Middle frontal gyrus (tissue), 1 donor: ENCODE data around the gene HLA-B.

Experiments
- DNase-seq: peaks from one replicate; pipeline ENCODE4 v3.0.0-alpha.2; 2015; ENCODE audit warnings: low spot score; ENCODE audit errors: extremely low spot score

Gene HLA-B

DNA sequence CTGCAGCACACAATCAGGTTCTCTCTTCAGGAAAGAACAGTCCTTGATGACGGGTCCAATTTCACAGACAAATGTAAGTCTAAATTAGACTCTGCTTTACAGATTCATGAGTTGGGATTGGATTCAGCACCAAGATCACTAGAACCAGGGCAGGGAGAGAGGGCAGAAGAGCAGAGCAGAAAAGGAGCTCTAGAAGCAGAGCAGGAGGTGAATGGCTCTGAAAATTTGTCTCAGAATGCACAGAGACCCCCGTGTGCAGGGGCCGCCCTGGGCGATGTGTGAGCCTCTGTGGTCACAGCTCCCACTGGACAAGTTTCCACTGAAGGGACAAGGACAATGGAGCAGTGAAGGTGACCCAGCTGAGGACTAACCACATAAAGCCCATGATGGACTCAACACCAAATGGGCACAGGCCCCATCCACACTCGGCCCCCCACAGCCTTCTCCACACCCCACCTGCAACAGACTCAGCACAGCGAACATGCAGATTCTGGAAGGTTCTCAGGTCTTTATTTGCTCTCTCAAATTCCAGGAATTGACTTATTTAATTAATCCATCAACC is 3.5 kb downstream of the HLA-B start:
- no peak for DNase-seq

DNA sequence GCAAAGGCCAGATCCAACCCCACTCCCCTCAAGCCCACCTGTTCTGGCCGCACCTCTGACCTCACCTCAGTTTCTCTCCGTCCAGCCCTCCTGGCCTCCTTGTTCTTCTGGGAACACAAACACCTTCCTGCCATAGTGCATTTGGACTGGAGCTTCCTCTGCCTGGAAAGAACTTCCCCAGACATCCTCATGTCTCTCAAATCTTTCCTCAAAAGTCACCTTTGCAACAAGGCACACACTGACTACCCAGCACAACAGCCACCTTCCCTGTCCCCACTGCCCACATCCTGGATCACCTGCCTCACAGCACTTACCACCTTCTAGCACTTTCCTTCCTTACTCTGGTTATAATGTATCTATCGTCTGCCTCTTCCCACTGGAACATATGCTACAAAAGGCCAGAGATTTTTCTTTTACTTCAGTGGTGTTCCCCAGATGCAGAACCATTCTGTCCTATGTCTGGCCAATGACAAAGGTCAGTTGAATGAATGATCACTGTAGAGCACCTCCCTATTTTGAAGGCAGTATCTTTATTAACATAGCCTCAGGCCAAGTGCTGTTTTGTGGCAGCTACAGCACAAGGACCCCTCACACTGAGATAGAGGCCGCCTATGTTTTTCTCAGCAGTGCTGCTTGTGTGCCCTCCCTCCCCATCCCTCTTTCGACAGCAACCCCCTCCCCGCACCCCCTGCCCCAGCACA is 4.1 kb downstream of the HLA-B start:
- no peak for DNase-seq

DNA sequence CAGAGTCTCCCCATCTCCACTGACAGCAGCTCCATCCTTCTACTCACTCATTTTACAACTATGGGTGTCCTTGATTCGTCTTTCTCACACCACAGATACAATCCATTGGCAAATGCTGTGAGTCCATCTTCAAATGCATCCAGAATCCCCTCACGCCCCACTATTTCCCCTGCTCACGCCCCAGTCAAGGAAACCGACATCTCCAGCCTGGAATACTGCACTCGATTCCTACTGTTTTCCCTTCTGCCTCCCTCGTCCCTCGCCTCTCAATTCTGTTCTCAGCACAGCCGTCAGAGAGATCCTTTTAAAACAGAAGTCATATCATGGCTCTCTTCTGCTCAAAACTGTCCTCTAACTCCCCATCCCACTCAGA is 4.7 kb downstream of the HLA-B start:
- no peak for DNase-seq

DNA sequence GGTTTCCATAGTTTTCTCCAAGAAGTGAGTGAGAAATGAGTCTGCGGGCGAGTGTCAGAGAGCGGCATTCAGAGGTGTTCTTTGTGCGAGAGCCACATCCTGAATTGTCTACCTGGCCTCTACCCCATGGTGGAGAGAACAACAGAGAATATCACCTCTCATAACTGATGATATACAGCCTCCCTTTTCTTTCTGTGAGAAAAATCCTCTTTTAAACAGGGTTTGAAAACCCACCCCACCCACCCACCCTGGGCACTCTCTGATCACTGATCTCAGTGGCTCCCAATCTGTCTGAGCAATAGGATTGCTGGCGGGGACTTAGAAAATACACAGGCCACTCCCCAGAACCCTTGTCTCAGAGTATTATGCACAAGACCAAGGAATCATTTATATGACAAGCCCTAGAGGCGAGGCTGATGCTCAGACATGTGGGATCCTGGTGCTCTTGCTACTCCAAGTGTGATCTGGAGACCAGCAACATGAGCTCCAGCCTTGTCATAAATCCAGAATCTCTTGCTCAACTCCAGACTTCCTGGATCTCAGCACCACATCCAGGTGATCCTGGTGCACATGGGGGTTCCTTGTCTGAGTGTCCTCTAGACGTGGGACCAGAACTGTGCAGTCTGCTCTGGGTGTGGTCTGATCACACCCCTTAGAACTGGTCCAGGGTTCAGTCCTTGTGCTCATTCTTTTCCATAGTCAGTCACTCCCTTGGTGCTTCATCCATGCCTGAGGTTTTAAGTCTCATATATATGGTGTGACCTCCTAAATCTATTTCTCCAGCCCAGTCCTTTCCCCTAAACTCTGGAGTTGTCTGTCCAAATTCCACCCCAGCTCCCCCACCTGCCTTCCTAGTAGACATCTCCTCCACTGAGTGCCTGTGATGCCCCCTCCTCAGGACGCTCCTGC is 5.3 kb downstream of the HLA-B start:
- DNase-seq: no peak

DNA sequence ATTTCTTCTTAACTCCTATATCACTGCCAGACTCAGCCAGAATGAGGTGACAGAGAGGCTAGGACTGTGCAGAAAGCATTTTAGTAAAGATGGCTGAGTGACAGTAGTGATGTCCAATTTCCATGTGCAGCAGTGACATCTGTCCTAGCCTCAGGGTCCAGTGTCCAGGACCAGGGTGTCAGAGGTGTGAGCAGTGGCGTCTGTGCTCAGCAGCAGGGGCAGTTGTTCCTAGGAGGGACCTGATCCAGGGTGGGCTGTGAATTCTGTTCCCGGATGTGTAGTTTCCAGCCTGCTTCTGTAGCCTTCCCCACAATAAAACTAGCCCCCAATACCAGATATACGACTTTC is 6.0 kb downstream of the HLA-B start:
- no peak for DNase-seq

DNA sequence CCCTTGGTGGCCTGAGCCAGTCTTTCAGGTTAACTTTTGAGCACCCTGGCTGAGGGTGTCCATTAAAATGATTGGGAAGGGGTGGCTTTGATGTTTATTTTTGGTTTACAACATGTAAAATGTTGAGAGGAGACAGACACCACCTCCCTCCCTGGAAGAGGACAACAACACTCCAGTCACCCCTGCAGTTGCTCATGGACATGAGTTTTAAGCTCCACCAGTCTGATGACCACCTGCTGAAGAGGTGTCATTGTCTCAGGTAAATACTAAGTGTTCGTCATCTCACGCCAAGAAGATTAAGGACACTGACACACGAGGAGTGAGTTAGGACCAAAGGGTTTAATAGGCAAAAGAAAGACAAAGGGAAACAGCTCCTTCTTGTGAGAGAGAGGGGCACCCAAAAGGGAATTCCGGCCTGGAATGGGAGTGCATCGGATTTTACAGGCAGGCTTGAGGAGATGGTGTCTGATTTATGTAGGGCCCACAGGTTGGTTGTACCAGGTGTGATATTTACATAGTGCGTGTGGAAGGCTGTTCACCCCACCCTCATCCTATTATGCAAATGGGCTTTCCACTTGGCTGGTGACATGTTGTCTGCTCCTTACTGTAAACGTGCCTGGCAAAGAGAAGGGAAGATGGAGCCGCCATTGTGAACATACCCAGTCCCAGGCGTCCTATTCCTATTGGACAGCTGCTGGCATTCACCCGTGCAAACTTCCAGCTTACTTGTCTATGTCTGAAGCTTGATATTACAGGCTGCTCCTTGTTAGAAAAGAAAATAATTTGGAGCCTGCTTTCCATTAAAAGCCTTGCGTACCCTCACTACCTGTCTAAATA is 6.6 kb downstream of the HLA-B start:
- no peak for DNase-seq

DNA sequence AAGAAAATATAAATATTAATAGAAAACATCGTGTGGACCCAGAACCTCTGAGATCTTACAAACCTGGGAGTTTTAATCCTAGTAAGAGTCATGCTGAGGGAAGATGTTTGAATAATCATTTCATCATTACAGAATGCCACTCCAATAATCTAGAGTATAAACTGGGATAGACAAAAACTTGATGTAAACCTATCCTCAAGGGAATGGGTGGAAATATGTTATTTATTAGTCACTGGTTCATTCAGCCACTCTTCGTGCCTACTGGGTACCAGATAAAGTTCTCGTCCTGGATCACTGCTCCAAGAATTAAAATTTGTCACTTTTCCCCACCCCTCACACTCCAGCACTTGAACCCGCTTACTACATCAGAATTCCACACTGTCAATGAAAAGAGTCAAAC is 7.7 kb downstream of the HLA-B start:
- no peak for DNase-seq

DNA sequence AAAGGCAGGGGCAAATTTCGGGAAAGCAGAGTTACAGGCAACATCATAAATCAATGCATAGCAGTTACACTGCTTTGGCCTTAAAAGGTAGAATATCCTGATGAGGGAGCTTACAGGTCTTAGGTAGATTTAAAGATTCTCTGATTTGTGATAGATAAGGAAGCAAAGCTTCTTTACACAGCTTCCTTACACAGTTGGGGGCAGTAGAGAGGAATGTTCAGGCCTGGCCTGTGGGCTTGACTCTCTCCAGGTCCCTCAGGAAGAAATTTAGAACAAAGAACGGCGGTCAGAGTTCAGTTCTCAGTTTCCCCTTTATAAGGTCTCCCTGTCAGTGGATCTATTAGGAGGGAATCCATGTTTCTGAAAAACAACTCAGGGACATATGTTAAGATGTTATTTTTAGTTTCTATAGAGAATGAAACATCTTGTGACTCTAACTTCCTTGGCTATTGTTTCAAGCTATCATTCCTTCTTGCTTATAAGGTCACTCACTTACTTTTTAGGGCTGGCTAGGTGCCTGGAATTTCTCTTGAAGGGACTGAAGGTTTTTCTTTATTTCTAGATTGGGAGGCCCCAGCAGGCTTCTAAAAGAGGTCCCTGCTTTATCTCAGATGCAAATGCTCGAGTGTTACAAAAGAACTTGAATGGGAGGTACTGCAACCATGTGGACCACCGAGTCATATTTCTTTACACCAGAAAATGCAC is 11.8 kb downstream of the HLA-B start:
- DNase-seq: no peak

DNA sequence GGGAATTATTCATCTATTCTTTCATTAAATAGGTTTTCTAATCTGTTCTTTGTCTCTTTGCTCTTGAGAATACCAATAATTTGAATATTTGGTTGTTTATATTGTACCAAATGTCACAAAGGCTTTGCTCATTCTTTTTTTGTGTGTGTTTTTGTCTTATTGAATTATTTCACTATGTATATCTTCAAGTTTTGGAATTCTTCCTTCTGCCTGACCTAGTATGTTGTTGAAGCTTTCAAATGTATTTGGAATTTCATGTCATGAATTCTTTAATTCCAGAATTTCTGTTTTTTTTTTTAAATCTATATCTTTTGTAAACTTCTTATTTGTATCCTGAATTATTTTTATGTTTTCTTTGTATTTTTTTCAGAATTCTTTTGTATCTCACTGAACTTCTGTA is 16.8 kb downstream of the HLA-B start:
- no peak for DNase-seq

DNA sequence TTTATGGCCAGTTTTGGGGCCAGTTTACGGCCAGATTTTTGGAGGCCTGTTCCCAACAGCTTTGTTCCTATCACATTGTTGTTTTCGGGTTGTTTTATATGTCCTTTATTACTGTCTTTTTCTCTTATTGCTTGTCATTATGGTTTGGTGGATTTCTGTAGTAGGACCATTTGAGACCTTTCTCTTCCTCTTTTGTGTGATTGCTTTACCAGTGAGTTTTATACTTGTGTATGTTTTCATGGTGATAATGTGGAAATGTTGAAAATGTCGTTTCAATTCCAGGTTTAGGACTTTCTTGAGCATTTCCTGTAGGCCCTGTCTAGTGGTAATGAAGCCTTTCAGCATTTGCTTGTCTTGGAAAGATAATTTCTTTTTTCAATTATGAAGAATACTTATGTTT is 17.8 kb downstream of the HLA-B start:
- no peak for DNase-seq

DNA sequence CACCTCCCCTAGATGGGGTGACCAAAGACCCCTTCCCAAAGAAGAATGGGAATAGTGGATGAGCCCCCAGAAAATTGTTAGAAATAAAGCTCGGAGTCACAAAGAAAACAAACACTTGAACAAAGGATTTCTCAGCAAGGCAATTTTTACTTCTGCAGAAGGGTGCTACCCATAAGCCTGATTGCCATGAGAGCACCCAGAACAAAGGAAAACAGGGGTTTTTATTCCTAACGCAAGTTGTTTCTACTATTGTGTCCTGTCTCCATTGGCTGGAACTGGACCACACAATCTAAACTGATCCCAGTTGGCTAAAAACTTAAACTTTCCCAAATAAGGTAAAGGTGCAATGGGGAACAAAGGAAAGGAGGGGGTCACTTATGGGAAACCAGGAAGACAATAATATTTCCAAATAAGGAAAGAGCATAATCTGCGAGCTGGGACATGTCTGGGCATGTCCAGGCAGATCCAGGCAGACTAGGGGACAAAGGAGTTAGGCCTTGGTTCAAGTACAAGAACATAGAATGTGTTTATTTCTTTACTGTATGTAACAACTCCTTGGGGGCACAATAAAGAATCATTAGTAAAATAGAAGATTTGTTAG is 20.0 kb downstream of the HLA-B start:
- DNase-seq: no peak

DNA sequence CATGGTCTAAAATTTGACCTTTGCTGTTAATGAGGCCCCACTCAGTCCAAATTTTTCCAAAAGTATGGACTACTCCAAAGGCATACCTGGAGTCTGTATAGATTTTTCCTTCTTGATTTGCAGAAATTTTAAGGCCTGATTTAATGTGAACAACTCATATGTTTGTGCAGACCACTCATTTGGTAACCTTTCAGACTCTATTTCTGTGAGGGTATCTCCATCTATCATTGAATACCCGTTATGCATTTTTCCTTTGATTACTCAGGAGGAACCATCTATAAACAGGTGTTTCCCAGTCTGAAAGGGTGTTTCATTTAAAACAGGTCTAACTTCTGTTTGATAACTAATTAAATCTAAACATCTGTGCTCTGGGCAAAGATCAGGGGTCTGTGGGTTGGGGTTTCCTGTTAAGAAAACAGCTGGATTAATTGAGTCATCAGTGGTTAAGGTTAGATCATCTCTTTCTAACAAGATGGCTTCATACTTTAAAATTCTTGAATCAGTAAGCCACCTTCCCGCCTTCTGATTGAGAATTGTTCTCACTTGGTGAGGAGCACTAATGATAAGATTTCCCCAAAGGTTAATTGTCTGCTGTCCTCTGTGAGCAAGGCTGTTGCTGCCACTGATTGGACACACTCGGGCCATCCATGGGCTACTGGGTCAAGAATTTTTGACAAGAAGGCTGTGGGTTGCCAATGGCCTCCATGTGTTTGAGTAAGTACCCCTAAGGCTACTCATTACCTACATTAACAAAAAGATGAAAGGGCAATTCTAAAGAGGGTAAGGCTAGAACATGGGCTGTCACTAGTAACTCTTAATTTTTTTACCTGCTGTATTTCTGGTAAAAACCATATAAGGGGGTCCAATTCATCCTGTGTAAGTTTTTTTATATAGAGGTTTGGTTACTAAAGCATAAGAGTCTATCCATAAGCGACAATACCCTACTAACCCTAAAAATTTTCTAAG is 24.1 kb downstream of the HLA-B start:
- no peak for DNase-seq

DNA sequence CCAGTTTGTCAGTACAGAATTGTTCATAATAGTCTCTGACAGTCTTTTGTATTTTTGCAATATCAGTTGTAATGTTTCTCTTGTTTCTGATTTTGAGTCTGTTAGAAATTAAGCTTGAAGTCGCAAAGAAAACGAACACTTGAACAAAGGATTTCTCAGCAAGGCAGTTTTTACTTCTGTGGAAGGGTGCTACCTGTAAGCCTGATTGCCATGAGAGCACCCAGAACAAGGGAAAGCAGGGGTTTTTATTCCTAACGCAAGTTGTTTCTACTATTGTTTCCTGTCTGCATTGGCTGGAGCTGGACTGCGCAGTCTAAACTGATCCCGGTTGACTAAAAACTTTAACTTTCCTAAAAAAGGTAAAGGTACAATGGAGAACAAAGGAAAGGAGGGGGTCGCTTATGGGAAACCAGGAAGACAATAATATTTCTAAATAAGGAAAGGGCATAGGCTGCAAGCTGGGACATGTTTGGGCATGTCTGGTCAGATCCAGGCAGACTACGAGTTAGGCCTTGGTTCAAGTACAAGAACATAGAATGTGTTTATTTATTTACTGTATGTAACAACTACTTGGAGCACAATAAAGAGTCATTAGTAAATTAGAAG is 28.5 kb downstream of the HLA-B start:
- no peak for DNase-seq

DNA sequence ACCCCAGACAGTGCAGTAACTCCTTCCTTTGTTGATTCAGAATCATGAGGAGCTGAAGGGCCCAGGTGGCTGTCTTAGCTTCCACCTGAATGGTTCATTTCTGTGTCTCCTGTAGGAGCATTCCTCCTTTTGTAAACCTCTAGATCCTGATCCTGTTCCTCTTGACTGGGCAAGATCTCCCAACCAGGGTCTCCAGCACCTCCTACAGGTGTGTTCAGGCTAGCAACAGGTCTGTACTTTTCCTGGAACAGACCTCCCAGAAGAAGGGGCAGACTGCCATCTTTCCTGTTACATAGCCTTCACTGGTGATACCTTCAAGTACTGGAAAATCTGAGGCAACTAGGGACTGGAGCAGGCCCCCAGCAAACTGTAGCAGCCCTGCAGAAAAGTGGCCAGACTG is 35.2 kb downstream of the HLA-B start:
- DNase-seq: no peak

DNA sequence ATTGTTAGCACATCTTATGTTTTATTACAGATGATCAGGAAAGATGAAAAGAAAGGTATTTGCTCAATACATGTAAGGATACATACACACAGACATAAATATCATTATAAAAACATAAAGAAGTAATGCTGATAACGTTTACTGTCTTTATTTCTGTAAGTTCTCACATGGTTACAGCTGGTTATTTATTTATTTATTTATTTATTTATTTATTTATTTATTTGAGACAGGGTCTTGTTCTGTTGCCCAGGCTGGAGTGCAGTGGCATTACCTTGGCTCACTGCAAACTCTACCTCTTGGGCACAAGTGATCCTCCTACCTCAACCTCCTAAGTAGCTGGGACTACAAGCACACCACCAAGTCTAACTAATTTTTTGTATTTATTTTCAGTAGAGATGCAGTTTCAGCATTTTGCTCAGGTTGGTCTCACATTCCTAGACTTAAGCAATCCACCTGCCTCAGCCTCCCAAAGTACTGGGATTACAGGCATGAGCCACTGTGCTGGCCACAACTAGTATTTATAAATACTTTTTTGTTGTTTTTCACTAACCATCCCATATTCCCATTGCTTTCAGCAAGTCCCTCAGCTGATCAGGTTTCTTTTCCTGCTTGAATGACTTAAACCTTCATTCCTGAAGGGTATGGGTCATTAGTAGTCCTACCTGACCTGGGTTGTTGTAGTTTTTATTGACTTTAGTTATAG is 35.8 kb downstream of the HLA-B start:
- DNase-seq: no peak

DNA sequence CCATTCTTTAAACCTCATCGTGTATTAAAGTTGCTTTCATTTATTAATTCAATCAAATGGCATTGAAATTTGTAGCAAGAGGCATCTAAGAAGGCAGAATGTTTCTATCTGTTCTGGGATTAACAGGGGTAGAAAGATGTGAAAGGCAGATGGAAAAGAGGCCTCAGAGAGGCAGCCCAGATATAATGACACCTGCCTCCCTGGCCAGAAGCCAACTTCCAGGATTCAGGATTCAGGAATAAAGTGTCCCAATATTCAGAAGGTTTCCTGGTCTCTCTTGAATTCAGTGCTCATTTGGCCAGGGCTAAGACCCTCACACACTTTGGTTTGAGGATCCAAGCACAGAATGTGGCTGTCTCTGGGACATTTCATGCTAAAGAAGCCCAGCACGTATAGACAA is 39.9 kb downstream of the HLA-B start:
- no peak for DNase-seq

DNA sequence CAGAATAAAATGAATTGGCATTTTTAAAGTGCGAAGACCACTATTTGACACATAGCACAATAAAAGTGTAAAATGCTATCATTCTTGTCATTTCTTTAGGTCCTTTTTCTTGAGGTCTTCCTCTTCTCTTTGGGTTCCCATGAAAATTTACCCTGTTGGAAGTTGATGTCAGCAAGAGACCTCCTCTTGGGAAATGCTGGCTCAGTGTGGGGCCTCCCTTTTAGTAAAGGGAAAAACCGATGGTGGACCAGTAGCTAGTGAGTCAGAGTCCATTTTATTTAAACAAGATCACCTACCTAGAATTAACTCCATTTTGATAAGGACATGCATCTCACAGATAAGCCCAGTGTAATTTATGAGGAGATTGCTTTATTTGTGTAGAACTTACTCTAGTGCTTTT is 47.3 kb downstream of the HLA-B start:
- DNase-seq: no peak

DNA sequence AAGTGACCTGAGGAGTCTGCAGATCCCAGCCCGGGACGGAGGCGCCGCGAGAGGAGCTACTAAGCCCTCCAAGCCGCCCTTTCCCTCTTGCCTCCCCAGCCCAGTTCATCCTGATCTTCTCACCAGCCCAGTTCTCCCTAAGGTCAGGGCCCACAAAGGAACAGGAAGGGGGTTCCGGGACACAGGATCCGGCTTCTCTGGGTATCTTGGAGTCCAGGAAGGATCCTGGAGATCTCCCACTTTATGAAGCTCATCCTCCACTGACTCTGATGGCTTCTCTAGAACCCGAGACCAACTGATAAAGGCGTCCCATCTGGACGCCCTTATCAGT is 48.2 kb downstream of the HLA-B start:
- DNase-seq: no peak
